K562 (cell line): ENCODE results near the gene HPD. TPM values are rescaled to one million over a fixed set of nuclear protein-coding genes. Genes with fewer than 3 reads are reported as not detected.

Experiments used
- ATAC-seq: fragments of 200-7000 bp; cut with Tn5 transposase; 3 replicates; pipeline ENCODE4 v1.9.1; 2020; ENCODE audit warnings: moderate library complexity
- BruUV-seq: library from RNA; stranded (reverse); fragments of 400-500 nt; replicated peaks from 2 replicates; lab custom pipeline; 2021; lab: Mats Ljungman, UMichigan
- CTCF ChIA-PET: fragments of 300-600 bp; formaldehyde crosslinking; extraction: SDS; loops from one replicate; lab custom pipeline; 2021; ENCODE audit warnings: low intra/inter-chr PET ratio; lab: Yijun Ruan, JAX
- POLR2A ChIA-PET: fragments of 300-600, 350-650 bp; sonication (Branson Sonifier 250); formaldehyde crosslinking; extraction: SDS; loops from one replicate; lab custom pipeline; 2021; ENCODE audit warnings: antibody characterized with exemption, inconsistent platforms; lab: Yijun Ruan, JAX
- DNase-seq, 4 experiments: peaks; one replicate each; pipeline versions ENCODE4 v3.0.0 to v3.0.0-alpha.2; 2011 to 2018; ENCODE audit warnings: low spot score in 3 of 4, mixed read lengths in 3 of 4; ENCODE audit errors: extremely low read depth in 1 of 4
- FAIRE-seq: peaks from 2 replicates; lab custom pipeline; 2011; peaks lifted over from hg19 to GRCh38; lab: Jason Lieb, UNC
- H2AFZ ChIP-seq: 2 replicates; pipeline ENCODE4 v1.6.0; 2011; ENCODE audit warnings: low read depth, low read length, control low read depth, inconsistent platforms
- H3K27ac ChIP-seq: fragments of 200-600 bp; 3 replicates; pipeline ENCODE4 v1.8.0; 2011; ENCODE audit warnings: low read depth, mild to moderate bottlenecking, control low read depth, inconsistent platforms, low read length, moderate library complexity, mixed read lengths; ENCODE audit errors: extremely low read depth
- H3K27me3 ChIP-seq, 2 experiments: fragments of 300-600 bp in 1 of 2; 2 replicates in 1 of 2; 3 replicates in 1 of 2; pipeline versions ENCODE4 v1.6.0 to v1.8.0; 2011; ENCODE audit warnings: inconsistent platforms in 2 of 2, low read length in 2 of 2, mild to moderate bottlenecking in 1 of 2, mixed read lengths in 1 of 2, moderate library complexity in 1 of 2; ENCODE audit not compliant: control insufficient read depth in 2 of 2, insufficient read depth in 2 of 2
- H3K36me3 ChIP-seq: fragments of 300-600 bp; 3 replicates; pipeline ENCODE4 v1.8.0; 2011; ENCODE audit warnings: mild to moderate bottlenecking, low read length, inconsistent platforms; ENCODE audit not compliant: control insufficient read depth, insufficient read depth
- H3K4me1 ChIP-seq, 2 experiments: fragments of 200-600 bp in 1 of 2; replicated peaks in 1 of 2; 2 replicates in 1 of 2; 3 replicates in 1 of 2; pipeline versions ENCODE4 v1.5.1 to v1.8.0; 2011; ENCODE audit warnings: inconsistent platforms in 2 of 2, low read length in 2 of 2, mild to moderate bottlenecking in 1 of 2, mixed read lengths in 1 of 2, moderate library complexity in 1 of 2; ENCODE audit not compliant: control insufficient read depth in 2 of 2, insufficient read depth in 2 of 2
- H3K4me2 ChIP-seq: 2 replicates; pipeline ENCODE4 v1.6.1; 2011; ENCODE audit warnings: low read length, control low read depth, inconsistent platforms, mixed read lengths; ENCODE audit not compliant: insufficient read depth
- H3K4me3 ChIP-seq: fragments of 200-600 bp; sonication (generic), shearing (Covaris generic); 2 replicates; pipeline ENCODE4 v1.5.1; 2016; ENCODE audit warnings: control low read depth, inconsistent platforms
- H3K79me2 ChIP-seq: fragments of 200-600 bp; 3 replicates; pipeline ENCODE4 v1.8.0; 2011; ENCODE audit warnings: low read length, inconsistent platforms; ENCODE audit not compliant: control insufficient read depth, insufficient read depth
- H3K9ac ChIP-seq, 2 experiments: 2 replicates each; pipeline versions ENCODE4 v1.6.0 to v1.6.1; 2011; ENCODE audit warnings: low read depth in 2 of 2, low read length in 2 of 2, control low read depth in 1 of 2, inconsistent platforms in 1 of 2, mild to moderate bottlenecking in 1 of 2, mixed read lengths in 1 of 2; ENCODE audit not compliant: insufficient read depth in 1 of 2
- H3K9me1 ChIP-seq: one replicate; pipeline ENCODE4 v1.6.0; 2011; ENCODE audit warnings: inconsistent platforms, mild to moderate bottlenecking, low read length, moderate library complexity; ENCODE audit not compliant: control insufficient read depth, insufficient read depth
- H3K9me3 ChIP-seq: replicated peaks from 2 replicates; pipeline ENCODE4 v1.5.1; 2011; ENCODE audit warnings: low read depth, low read length, inconsistent platforms; ENCODE audit not compliant: control insufficient read depth, insufficient read depth
- H4K20me1 ChIP-seq: replicated peaks from 2 replicates; pipeline ENCODE4 v1.6.1; 2011; ENCODE audit warnings: low read length, inconsistent platforms, mixed read lengths; ENCODE audit not compliant: control insufficient read depth, insufficient read depth
- BMI1 ChIP-seq: fragments of 150-350 bp; IDR thresholded peaks from 2 replicates; pipeline ENCODE4 v1.6.1; 2014; ENCODE audit warnings: low read length
- CHCHD3 ChIP-seq: fragments of 250-450 bp; sonication (Bioruptor Pico); IDR thresholded peaks from 2 replicates; pipeline ENCODE4 v2.1.2; 2022; ENCODE audit warnings: mild to moderate bottlenecking
- EGR1 ChIP-seq: fragments of 450-650 bp; conservative IDR thresholded peaks from 2 replicates; pipeline ENCODE4 v1.6.1; 2017; ENCODE audit warnings: mild to moderate bottlenecking
- GTF2F1 ChIP-seq: IDR thresholded peaks from 2 replicates; pipeline ENCODE4 v1.6.1; 2011; ENCODE audit warnings: low read depth, low read length, improper control_type of control experiment
- HEY1 ChIP-seq: fragments of 250-450 bp; sonication (Bioruptor Pico); IDR thresholded peaks from 2 replicates; pipeline ENCODE4 v1.5.0; 2020; ENCODE audit warnings: mild to moderate bottlenecking, moderate library complexity, borderline replicate concordance
- NFIC ChIP-seq: fragments of 450-650 bp; IDR thresholded peaks from 2 replicates; pipeline ENCODE4 v1.6.1; 2017; ENCODE audit warnings: mild to moderate bottlenecking, inconsistent platforms
- NR0B1 ChIP-seq: fragments of 450-650 bp; IDR thresholded peaks from one replicate; pipeline ENCODE4 v1.6.1; 2018; ENCODE audit warnings: mild to moderate bottlenecking, moderate library complexity; ENCODE audit not compliant: partially characterized antibody
- PML ChIP-seq: IDR thresholded peaks from 2 replicates; pipeline ENCODE4 v1.6.1; 2012; ENCODE audit warnings: low read length, inconsistent platforms
- RBM34 ChIP-seq: fragments of 200-400 bp; formaldehyde crosslinking; IDR thresholded peaks from 2 replicates; pipeline ENCODE4 v1.6.1; 2018; ENCODE audit warnings: low read length, borderline replicate concordance; ENCODE audit not compliant: insufficient read depth
- ZBTB40 ChIP-seq, 2 experiments: fragments of 450-650 bp in 1 of 2; sonication (generic) in 1 of 2; formaldehyde crosslinking in 1 of 2; IDR thresholded peaks; 2 replicates each; pipeline versions ENCODE4 v1.7.1 to v1.9.0; 2016 to 2022; ENCODE audit warnings: inconsistent platforms in 1 of 2, mild to moderate bottlenecking in 1 of 2, missing genetic modification reagents in 1 of 2
- WGBS: fragments of 100-300 bp; shearing (Covaris generic); methylation state at CpG from one replicate; pipeline ENCODE4 v1.1.6; 2016; ENCODE audit warnings: low coverage, mixed read lengths; ENCODE audit not compliant: insufficient coverage; ENCODE audit errors: missing lambda C conversion rate; 5-methylcytosine and 5-hydroxymethylcytosine counted together
- in situ Hi-C: fragments of 300-500 bp; cut with MboI; formaldehyde crosslinking; loops from 4 replicates; pipeline ENCODE4 v1.15.0; 2018; ENCODE audit warnings: inconsistent platforms, mixed read lengths
- intact Hi-C: fragments of 100-400 bp; cut with micrococcal nuclease; formaldehyde crosslinking; loops from 2 replicates; pipeline ENCODE4 v1.14.2; 2022
- polyA plus RNA-seq, 8 experiments: library from polyadenylated mRNA; depleted of rRNA in 4 of 8; stranded (reverse) in 5 of 8; unstranded in 3 of 8; fragments of >200 nt; fragmentation: Nextera tagmentation in 2 of 8; fragmentation: Illumina TruSeq in 1 of 8; extraction: Ambion mirVana in 2 of 8; extraction: Trizol in 1 of 8; gene quantifications; 2 replicates each; pipeline versions ENCODE4 v1.2.1 to v1.2.3, GENCODE V29; 2011 to 2014; ENCODE audit warnings: inconsistent platforms in 1 of 8, missing spikeins in 1 of 8
- total RNA-seq, 7 experiments: library from RNA; depleted of rRNA in 6 of 7; stranded (reverse); fragments of >200 nt in 6 of 7; fragmentation: Illumina TruSeq in 2 of 7; extraction: Trizol in 2 of 7; gene quantifications; 2 replicates each; pipeline versions ENCODE4 v1.2.1 to v1.2.3, GENCODE V29; 2011 to 2021; ENCODE audit warnings: low replicate concordance in 1 of 7

Gene HPD
- total and polyA plus RNA-seq, 9 of the 15 experiments (the other 6 are each of a cell fraction or from before 2014, with no cell fraction given): 0.06 to 0.29 (median 0.07) TPM; not detected in 4

- Histone ChIP-seq H3K4me1 (peaks cover 9 to 56% of the 10 kb centered on the region in 2 experiments; a peak in 4 of 5 replicates), H3K27me3 (no peaks in the 10 kb centered on the region), H3K36me3 (peaks cover 46% of the 10 kb centered on the region), H2AFZ (peak overlapping the region; percentile 56), H3K4me2 (peak overlapping the region; percentile 93), H3K27ac (peak overlapping the region; percentile 99), H3K79me2 (peaks cover 83% of the 10 kb centered on the region), H3K9ac (peak overlapping the region; percentile 79 to 92), H4K20me1 (0 out of 2 replicates have a peak, but pooled peaks cover 3% of the 10 kb centered on the region), H3K9me1 (no peaks in the 10 kb centered on the region), H3K4me3 (peak overlapping the region; percentile 80), H3K9me3 (no peaks in the 10 kb centered on the region)
- no TSS peak for BruUV-seq
- DNase-seq: no peak
- in situ Hi-C loops: no loop called here
- CTCF ChIA-PET: no interaction called here
- no peak for ATAC-seq
- intact Hi-C loops: no loop called here
- POLR2A ChIA-PET: interaction anchor here (0.7 to 12.1 kb wide), 4 partner anchors 9 to 147 kb away, joined by 3 to 194 read pairs (median 4); partner anchors contain the start of gene RHOF
- no peak for FAIRE-seq
- 2% methylated on average over 30 of the region's 45 CpGs for WGBS
- TF ChIP-seq HEY1 (CRISPR knock-in tag) (no peak), NFIC (no peak), RBM34 (no peak), PML (no peak), BMI1 (no peak), ZBTB40 (IDR thresholded peaks at IDR 0.05) (no peak), ZBTB40 (CRISPR knock-in tag; IDR thresholded peaks at IDR 0.05) (no peak), EGR1 (no peak), GTF2F1 (no peak), CHCHD3 (CRISPR knock-in tag) (no peak), NR0B1 (no peak)
Measured at GRCh38 chr12:121805171-121806008, 53.3 kb downstream of the HPD start.
